ACC112 (cell line): ENCODE measurements around the gene SLC4A5.

Experiments
- H2AFZ ChIP-seq: fragments of 200-600 bp; sonication (generic); one replicate; pipeline ENCODE4 v1.6.0; 2017; ENCODE audit warnings: antibody characterized with exemption, low read length; ENCODE audit not compliant: unreplicated experiment
- H3K27ac ChIP-seq: fragments of 200-600 bp; sonication (generic); 2 replicates; pipeline ENCODE4 v1.5.1; 2014; ENCODE audit warnings: low read depth, mild to moderate bottlenecking, antibody characterized with exemption, low read length, moderate library complexity
- H3K27me3 ChIP-seq: fragments of 200-600 bp; sonication (generic); 2 replicates; pipeline ENCODE4 v1.6.1; 2014; ENCODE audit warnings: mild to moderate bottlenecking, antibody characterized with exemption, low read length, moderate library complexity, mixed read lengths; ENCODE audit not compliant: insufficient read depth
- H3K36me3 ChIP-seq: fragments of 200-600 bp; sonication (generic); 2 replicates; pipeline ENCODE4 v1.6.1; 2016; ENCODE audit warnings: mild to moderate bottlenecking, antibody characterized with exemption, low read length, moderate library complexity, mixed read lengths; ENCODE audit not compliant: insufficient read depth
- H3K4me1 ChIP-seq: fragments of 200-600 bp; sonication (generic); one replicate; pipeline ENCODE4 v1.6.1; 2016; ENCODE audit warnings: low read length, mixed read lengths; ENCODE audit not compliant: insufficient read depth, unreplicated experiment, control insufficient read depth
- H3K4me3 ChIP-seq: fragments of 200-600 bp; sonication (generic); 2 replicates; pipeline ENCODE4 v1.5.1; 2014; ENCODE audit warnings: mild to moderate bottlenecking, low read depth, low read length
- H3K79me2 ChIP-seq: fragments of 200-600 bp; sonication (generic); one replicate; pipeline ENCODE4 v1.6.0; 2016; ENCODE audit warnings: low read length; ENCODE audit not compliant: control insufficient read depth, unreplicated experiment, insufficient read depth

The SLC4A5 gene

DNA sequence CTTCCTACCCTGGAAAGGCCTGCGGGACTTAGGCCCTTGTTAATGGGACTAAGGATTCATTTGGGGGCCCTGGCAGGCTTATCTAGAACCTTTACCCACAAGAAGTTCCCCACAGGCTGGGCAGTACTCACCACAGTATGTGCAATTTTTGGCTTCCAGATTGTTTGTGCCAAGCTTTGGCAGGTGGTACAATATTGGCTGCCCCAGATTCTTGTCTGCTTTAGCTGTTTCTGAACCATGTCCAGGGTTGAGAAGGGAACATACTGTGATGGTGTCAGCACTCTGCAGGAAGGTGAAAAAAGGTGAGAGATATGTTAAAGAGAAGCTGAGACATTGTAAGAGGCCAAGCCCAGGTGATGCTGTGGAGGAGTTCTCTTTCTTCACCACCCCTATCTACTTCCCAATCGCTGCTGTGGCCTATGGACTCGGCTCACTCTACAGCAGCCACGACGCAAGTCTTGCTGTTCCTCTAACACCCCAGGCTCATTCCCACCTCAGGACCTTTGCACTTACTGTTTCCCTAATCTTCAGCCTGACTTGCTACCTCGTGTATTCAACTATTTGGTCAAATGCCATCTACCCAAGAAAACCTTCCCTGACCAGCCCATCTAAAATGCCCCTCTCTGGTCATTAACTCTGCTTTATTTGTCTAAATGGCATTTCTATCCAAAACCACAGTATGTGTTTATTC lies 9.2 kb downstream of the SLC4A5 start:
- H3K36me3 ChIP-seq = no peaks in the 10 kb centered on the region
- no peak overlapping the region for H3K27ac ChIP-seq
- no peak overlapping the region for H3K4me3 ChIP-seq
- H3K79me2 ChIP-seq = no peaks in the 10 kb centered on the region
- no peak overlapping the region for H2AFZ ChIP-seq
- no peaks in the 10 kb centered on the region for H3K27me3 ChIP-seq
- no peaks in the 10 kb centered on the region for H3K4me1 ChIP-seq

DNA sequence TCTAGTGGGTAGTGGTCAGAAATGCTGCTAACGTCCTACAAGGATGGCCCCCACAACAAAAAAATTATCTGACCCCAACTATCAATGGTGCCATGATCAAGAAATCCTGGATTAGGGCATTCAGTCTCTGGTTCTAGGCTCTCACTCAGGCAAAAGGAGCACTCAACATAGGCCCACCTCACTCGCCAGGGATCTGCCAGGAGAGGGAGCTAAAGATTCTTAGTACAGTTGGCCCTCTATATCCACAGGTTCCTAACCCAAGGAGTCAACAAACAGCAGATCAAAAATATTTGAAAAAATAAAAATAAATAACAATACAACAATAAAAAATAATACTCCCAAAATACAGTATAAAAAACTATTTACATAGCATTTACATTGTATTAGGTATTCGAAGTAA lies 10.0 kb downstream of the SLC4A5 start:
- no peaks in the 10 kb centered on the region for H3K4me1 ChIP-seq
- H3K27ac ChIP-seq = no peak overlapping the region
- no peaks in the 10 kb centered on the region for H3K36me3 ChIP-seq
- H3K79me2 ChIP-seq = no peaks in the 10 kb centered on the region
- no peak overlapping the region for H3K4me3 ChIP-seq
- H3K27me3 ChIP-seq = no peaks in the 10 kb centered on the region
- no peak overlapping the region for H2AFZ ChIP-seq

DNA sequence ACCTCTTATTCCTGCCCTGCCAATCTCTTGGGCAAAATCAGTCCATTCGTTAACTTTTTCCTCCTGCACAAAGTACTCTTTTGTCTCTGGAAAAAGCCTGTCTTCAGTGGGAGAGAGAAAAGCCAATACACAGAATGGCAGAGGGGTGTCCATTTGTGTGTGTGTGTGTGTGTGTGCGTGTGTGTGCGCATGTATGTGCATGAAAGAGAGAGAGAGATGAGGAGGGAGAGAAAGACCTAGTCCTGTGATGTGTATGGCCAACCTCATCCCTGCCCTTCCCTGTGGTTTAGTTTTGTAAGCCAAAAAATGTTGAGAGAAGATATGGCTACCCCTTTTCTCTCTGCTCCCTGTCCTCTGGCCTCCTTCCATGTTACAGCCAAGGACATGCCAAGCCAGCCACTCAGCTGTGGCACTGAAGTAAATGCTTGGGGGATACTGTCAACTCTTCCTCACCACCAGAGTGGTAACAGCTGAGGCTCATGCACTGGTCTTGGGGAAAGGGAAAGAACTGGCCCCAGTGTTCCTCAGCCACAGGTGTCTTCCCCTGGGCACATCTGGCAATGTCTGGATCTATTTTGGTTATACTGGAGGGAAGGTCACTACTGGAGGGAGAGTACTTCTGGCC lies 10.6 kb downstream of the SLC4A5 start:
- no peak overlapping the region for H3K4me3 ChIP-seq
- no peak overlapping the region for H2AFZ ChIP-seq
- no peaks in the 10 kb centered on the region for H3K79me2 ChIP-seq
- H3K27ac ChIP-seq = no peak overlapping the region
- H3K36me3 ChIP-seq = no peaks in the 10 kb centered on the region
- H3K4me1 ChIP-seq = no peaks in the 10 kb centered on the region
- no peaks in the 10 kb centered on the region for H3K27me3 ChIP-seq

GRCh38 chr2:74328573-74328972 lies 14.6 kb downstream of the SLC4A5 start:
- no peak overlapping the region for H3K27ac ChIP-seq
- H3K4me3 ChIP-seq = no peak overlapping the region
- no peaks in the 10 kb centered on the region for H3K79me2 ChIP-seq
- H2AFZ ChIP-seq = no peak overlapping the region
- H3K27me3 ChIP-seq = no peaks in the 10 kb centered on the region
- H3K4me1 ChIP-seq = no peaks in the 10 kb centered on the region
- H3K36me3 ChIP-seq = no peaks in the 10 kb centered on the region

GRCh38 chr2:74328074-74328473 lies 15.1 kb downstream of the SLC4A5 start:
- no peak overlapping the region for H2AFZ ChIP-seq
- H3K27me3 ChIP-seq = no peaks in the 10 kb centered on the region
- no peaks in the 10 kb centered on the region for H3K36me3 ChIP-seq
- no peaks in the 10 kb centered on the region for H3K4me1 ChIP-seq
- H3K79me2 ChIP-seq = no peaks in the 10 kb centered on the region
- H3K27ac ChIP-seq = no peak overlapping the region
- no peak overlapping the region for H3K4me3 ChIP-seq

DNA sequence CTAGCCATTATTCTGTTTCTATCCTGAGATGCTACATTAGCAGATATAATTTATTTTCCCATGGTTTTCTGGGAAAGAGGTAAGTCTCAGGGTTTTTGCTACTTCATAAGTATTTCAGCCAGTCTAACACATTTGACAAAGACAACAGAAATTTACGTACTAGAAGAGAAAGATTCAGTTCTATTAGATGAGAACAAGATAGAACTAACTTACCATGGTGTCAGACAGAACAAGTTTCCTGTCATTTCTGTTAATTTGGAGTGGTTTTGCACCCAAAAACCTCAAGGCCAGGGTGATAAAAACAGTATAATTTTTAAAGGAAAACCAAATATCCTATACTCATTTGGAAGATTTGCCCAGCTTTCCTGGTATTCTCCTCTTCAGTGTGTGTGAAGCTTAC lies 15.6 kb downstream of the SLC4A5 start:
- Histone ChIP-seq H3K27me3 (no peaks in the 10 kb centered on the region), H2AFZ (no peak overlapping the region)

GRCh38 chr2:74327199-74327598 lies 16.0 kb downstream of the SLC4A5 start:
- H3K27me3 ChIP-seq = no peaks in the 10 kb centered on the region
- no peak overlapping the region for H3K4me3 ChIP-seq
- no peak overlapping the region for H2AFZ ChIP-seq
- no peaks in the 10 kb centered on the region for H3K4me1 ChIP-seq
- H3K27ac ChIP-seq = no peak overlapping the region
- no peaks in the 10 kb centered on the region for H3K36me3 ChIP-seq
- H3K79me2 ChIP-seq = no peaks in the 10 kb centered on the region

More for the DNA sequence above, 15.6 kb downstream of the SLC4A5 start:
- Histone ChIP-seq H3K27ac (no peak overlapping the region), H3K79me2 (no peaks in the 10 kb centered on the region), H3K36me3 (no peaks in the 10 kb centered on the region), H3K4me3 (no peak overlapping the region), H3K4me1 (no peaks in the 10 kb centered on the region)

DNA sequence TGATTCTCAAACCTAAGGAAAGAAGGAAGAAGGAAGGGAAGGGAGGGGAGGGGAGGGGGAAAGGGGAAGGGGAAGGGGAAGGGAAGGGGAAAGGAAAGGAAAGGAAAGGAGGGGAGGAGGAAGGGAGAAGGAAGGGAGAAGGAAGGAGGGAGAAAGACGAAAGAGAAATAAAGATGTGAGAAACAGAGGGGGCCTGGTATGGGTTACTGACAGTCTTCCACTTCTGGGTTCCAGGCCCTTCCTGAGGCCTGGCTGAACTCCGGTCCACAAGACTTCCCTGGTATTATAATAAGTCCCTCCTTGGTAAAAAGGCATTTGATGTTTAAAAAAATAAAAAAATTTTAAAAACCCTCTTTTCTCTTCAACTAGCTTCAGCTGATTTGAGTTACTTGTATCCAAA lies 17.4 kb downstream of the SLC4A5 start:
- Histone ChIP-seq H3K36me3 (no peaks in the 10 kb centered on the region), H3K27me3 (no peaks in the 10 kb centered on the region), H2AFZ (no peak overlapping the region), H3K4me1 (no peaks in the 10 kb centered on the region), H3K4me3 (no peak overlapping the region), H3K79me2 (no peaks in the 10 kb centered on the region), H3K27ac (no peak overlapping the region)

DNA sequence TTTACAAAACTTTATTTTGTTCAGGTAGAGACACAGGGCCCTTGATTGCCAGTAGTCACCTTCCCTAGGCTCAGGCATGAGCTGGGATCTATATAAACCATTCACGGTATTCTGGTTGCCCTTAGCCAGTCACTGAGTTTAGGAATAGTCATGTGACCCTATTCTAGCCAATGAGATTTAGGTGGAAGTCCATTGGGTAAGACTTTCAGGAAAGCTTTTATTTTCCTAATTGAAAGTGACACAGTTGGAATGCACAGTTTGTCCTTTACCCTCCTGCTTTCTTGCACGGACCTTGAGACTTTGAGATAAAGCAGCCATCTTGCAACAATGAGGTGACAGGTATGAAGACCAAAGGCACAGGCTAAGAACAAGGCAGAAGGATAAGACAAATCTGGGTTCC lies 21.5 kb downstream of the SLC4A5 start:
- no peaks in the 10 kb centered on the region for H3K79me2 ChIP-seq
- H3K4me1 ChIP-seq = no peaks in the 10 kb centered on the region
- H3K27me3 ChIP-seq = no peaks in the 10 kb centered on the region
- no peaks in the 10 kb centered on the region for H3K36me3 ChIP-seq
- no peak overlapping the region for H3K27ac ChIP-seq
- no peak overlapping the region for H2AFZ ChIP-seq
- H3K4me3 ChIP-seq = no peak overlapping the region

- Histone ChIP-seq H3K79me2 (no peaks in the 10 kb centered on the region), H3K27me3 (no peaks in the 10 kb centered on the region), H2AFZ (no peak overlapping the region), H3K4me1 (no peaks in the 10 kb centered on the region), H3K27ac (no peak overlapping the region), H3K4me3 (no peak overlapping the region), H3K36me3 (0 out of 2 replicates have a peak, but pooled peaks cover 3% of the 10 kb centered on the region)
These were observed 25.5 kb downstream of the SLC4A5 start for GRCh38 chr2:74317701-74318100.

- Histone ChIP-seq H2AFZ (no peak overlapping the region), H3K27me3 (no peaks in the 10 kb centered on the region)
These were observed 26.5 kb downstream of the SLC4A5 start for GRCh38 chr2:74316627-74317295.

More at GRCh38 chr2:74316627-74317295, 26.5 kb downstream of the SLC4A5 start:
- Histone ChIP-seq H3K4me1 (no peaks in the 10 kb centered on the region), H3K4me3 (no peak overlapping the region), H3K27ac (no peak overlapping the region), H3K79me2 (no peaks in the 10 kb centered on the region), H3K36me3 (0 out of 2 replicates have a peak, but pooled peaks cover 3% of the 10 kb centered on the region)
